ENCODE data around the gene ELMOD1. TPM values are rescaled to one million over a fixed set of nuclear protein-coding genes. Genes with fewer than 3 reads are reported as not detected.
A peak's percentile ranks its signal among the peaks of the same experiment; 100 is the strongest.

Gene ELMOD1
- total RNA-seq, 1 experiment from 2014 or later, result not detected

GRCh38 chr11:107651672-107652071 lies 60.7 kb downstream of the ELMOD1 start:
- TF ChIP-seq CTCF (conservative IDR thresholded peaks at IDR 0.05; ENCODE audit: low read depth, low read length) (peak; percentile 26; the same call in 1 of the 2 replicates), EZH2 (IDR thresholded peaks at IDR 0.05; ENCODE audit: borderline replicate concordance, low read depth, low read length, poor library complexity, severe bottlenecking) (no peak)
- DNase-seq (ENCODE audit: low spot score), result peak; percentile 27
- ChIA-PET CTCF (interaction anchor here (1.0 kb wide), 1 partner anchor 119 kb away, joined by 4 read pairs; no protein-coding TSS in a partner anchor), POLR2A (ENCODE audit: low non-redundant PET) (interaction anchor here (0.6 to 0.7 kb wide), 2 partner anchors 84 to 133 kb away, joined by 4 to 8 read pairs; no protein-coding TSS in a partner anchor)
- Histone ChIP-seq H3K4me3 (ENCODE audit: low read depth, low read length, poor library complexity, severe bottlenecking) (no peak overlapping the region), H3K27me3 (replicated peaks; ENCODE audit: insufficient read depth, low read depth, low read length, poor library complexity) (peaks cover 4% of the 10 kb centered on the region), H3K27ac (ENCODE audit: low read depth, low read length, poor library complexity, severe bottlenecking) (no peak overlapping the region), H3K36me3 (ENCODE audit: insufficient read depth, low read length, poor library complexity, severe bottlenecking) (no peaks in the 10 kb centered on the region), H3K4me1 (ENCODE audit: insufficient read depth, low read length, poor library complexity, severe bottlenecking) (no peaks in the 10 kb centered on the region), H3K9me3 (ENCODE audit: low read depth, low read length, poor library complexity, severe bottlenecking) (no peaks in the 10 kb centered on the region)
- no TSS peak for BruUV-seq (replicated peaks)
- intact Hi-C loops (cut with micrococcal nuclease; ENCODE audit: unreplicated experiment), result no loop called here

DNA sequence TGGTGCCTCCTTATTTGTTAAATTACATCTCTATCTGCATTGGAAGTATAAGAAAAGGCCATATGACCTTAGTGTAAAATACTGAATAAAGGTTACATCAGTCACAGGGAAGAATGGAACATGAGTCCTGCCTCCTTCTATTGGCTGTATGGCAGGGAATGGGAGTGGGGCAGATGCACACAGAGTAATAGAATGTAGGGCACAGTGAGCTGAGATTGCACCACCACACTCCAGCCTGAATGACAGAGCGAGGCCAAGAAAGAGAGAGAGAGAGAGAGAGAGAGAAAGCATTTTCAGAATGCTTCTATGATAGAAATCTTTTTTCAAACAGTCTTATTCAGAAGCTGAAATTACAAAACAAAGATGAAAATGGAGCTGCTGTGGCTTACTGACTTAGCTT lies 62.1 kb downstream of the ELMOD1 start:
- CTCF ChIA-PET, result no interaction called here
- Histone ChIP-seq H3K27me3 (replicated peaks; ENCODE audit: insufficient read depth, low read depth, low read length, poor library complexity) (peaks cover 4% of the 10 kb centered on the region), H3K36me3 (ENCODE audit: insufficient read depth, low read length, poor library complexity, severe bottlenecking) (no peaks in the 10 kb centered on the region), H3K9me3 (ENCODE audit: low read depth, low read length, poor library complexity, severe bottlenecking) (no peaks in the 10 kb centered on the region), H3K4me1 (ENCODE audit: insufficient read depth, low read length, poor library complexity, severe bottlenecking) (no peaks in the 10 kb centered on the region), H3K4me3 (ENCODE audit: low read depth, low read length, poor library complexity, severe bottlenecking) (no peak overlapping the region), H3K27ac (ENCODE audit: low read depth, low read length, poor library complexity, severe bottlenecking) (no peak overlapping the region)
- no peak for DNase-seq (ENCODE audit: low spot score)
- BruUV-seq (replicated peaks), result no TSS peak
- POLR2A ChIA-PET (ENCODE audit: low non-redundant PET), result interaction anchor here (0.5 kb wide), 1 partner anchor 27 kb away, joined by 4 read pairs; no protein-coding TSS in a partner anchor
- TF ChIP-seq EZH2 (IDR thresholded peaks at IDR 0.05; ENCODE audit: borderline replicate concordance, low read depth, low read length, poor library complexity, severe bottlenecking) (no peak), CTCF (conservative IDR thresholded peaks at IDR 0.05; ENCODE audit: low read depth, low read length) (no peak)
- intact Hi-C loops (cut with micrococcal nuclease; ENCODE audit: unreplicated experiment), result no loop called here

- CTCF ChIA-PET, result no interaction called here
- intact Hi-C loops (cut with micrococcal nuclease; ENCODE audit: unreplicated experiment), result no loop called here
- no TSS peak for BruUV-seq (replicated peaks)
These were observed 64.7 kb downstream of the ELMOD1 start for GRCh38 chr11:107655602-107656001.

More at GRCh38 chr11:107655602-107656001, 64.7 kb downstream of the ELMOD1 start:
- Histone ChIP-seq H3K27ac (ENCODE audit: low read depth, low read length, poor library complexity, severe bottlenecking) (no peak overlapping the region), H3K27me3 (replicated peaks; ENCODE audit: insufficient read depth, low read depth, low read length, poor library complexity) (no peaks in the 10 kb centered on the region), H3K4me3 (ENCODE audit: low read depth, low read length, poor library complexity, severe bottlenecking) (no peak overlapping the region), H3K36me3 (ENCODE audit: insufficient read depth, low read length, poor library complexity, severe bottlenecking) (no peaks in the 10 kb centered on the region), H3K9me3 (ENCODE audit: low read depth, low read length, poor library complexity, severe bottlenecking) (no peaks in the 10 kb centered on the region), H3K4me1 (ENCODE audit: insufficient read depth, low read length, poor library complexity, severe bottlenecking) (no peaks in the 10 kb centered on the region)
- DNase-seq (ENCODE audit: low spot score), result no peak
- TF ChIP-seq CTCF (conservative IDR thresholded peaks at IDR 0.05; ENCODE audit: low read depth, low read length) (no peak), EZH2 (IDR thresholded peaks at IDR 0.05; ENCODE audit: borderline replicate concordance, low read depth, low read length, poor library complexity, severe bottlenecking) (no peak)
- POLR2A ChIA-PET (ENCODE audit: low non-redundant PET), result no interaction called here
